ENCODE measurements around the gene GNAL. TPM values are rescaled to one million over a fixed set of nuclear protein-coding genes. Genes with fewer than 3 reads are reported as not detected.

The GNAL gene
- total RNA-seq, 1 experiment from 2014 or later, result 24.0 TPM

DNA sequence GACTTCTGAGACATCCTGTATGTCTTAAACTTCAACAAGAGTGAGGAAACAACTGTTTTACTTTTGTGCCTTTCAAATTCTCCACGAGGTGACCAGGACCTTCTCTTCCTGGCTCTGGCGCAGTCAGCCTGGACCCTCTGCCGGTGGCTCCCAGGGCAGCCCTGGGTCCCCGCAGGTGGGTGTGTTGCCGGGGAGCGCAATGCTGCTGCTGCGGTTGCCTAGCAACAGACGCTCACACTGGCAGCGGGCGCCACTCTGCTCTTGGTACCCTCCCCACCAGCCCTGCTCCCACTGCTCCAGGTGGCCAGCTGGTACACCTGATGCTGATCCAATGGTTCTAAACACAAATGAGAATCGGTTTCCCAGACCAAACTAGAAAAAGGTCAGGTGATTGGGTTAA lies 58.7 kb downstream of the GNAL start:
- Mint-ChIP-seq H3K27ac (no peak overlapping the region), H3K4me3 (no peak overlapping the region), H3K27me3 (ENCODE audit: low read depth) (peaks cover 23% of the 10 kb centered on the region), H3K9me3 (peaks cover 2 to 7% of the 10 kb centered on the region in 2 experiments; a peak in 3 of 5 replicates), H3K4me1 (peaks cover 24 to 28% of the 10 kb centered on the region in 2 experiments), H3K36me3 (ENCODE audit: insufficient read depth in 1 of 3, low read depth in 3 of 3) (peaks cover 0 to 3% (median 0%) of the 10 kb centered on the region in 3 experiments; a peak in 2 of 7 replicates)
- Histone ChIP-seq H3K27me3 (ENCODE audit: insufficient read depth, low read length) (no peaks in the 10 kb centered on the region; the same call in 1 of the 2 replicates), H3K18ac (ENCODE audit: insufficient read length, low read depth, low read length) (no peak overlapping the region), H3K23me2 (ENCODE audit: insufficient read length, low read depth, low read length, poor library complexity, severe bottlenecking) (peaks cover 10% of the 10 kb centered on the region), H2BK120ac (ENCODE audit: low read depth, low read length, poor library complexity, severe bottlenecking) (no peak overlapping the region), H3K14ac (ENCODE audit: insufficient read depth, low read length) (no peak overlapping the region), H3K56ac (ENCODE audit: insufficient read length, low read depth, low read length) (no peak overlapping the region), H2AFZ (ENCODE audit: low read length) (no peak overlapping the region), H3K4me2 (ENCODE audit: insufficient read depth, insufficient read length, low read length) (no peak overlapping the region), H4K91ac (ENCODE audit: insufficient read length, low read depth, low read length) (no peak overlapping the region), H3T11ph (ENCODE audit: low read length) (no peak overlapping the region), H4K5ac (ENCODE audit: insufficient read length, low read depth, low read length) (no peak overlapping the region), H2BK15ac (ENCODE audit: low read depth, low read length) (no peak overlapping the region), H2BK12ac (ENCODE audit: insufficient read length, low read depth, low read length) (no peak overlapping the region), H3K27ac (ENCODE audit: insufficient read length, low read depth, low read length) (no peak overlapping the region), H2BK20ac (ENCODE audit: low read depth, low read length, poor library complexity, severe bottlenecking) (no peak overlapping the region), H2BK5ac (ENCODE audit: insufficient read length, low read length) (no peak overlapping the region), H3K9ac (ENCODE audit: extremely low read depth, insufficient read length, low read length) (no peak overlapping the region), H3K9me3 (ENCODE audit: control insufficient read depth, low read depth, low read length) (no peaks in the 10 kb centered on the region), H2AK5ac (ENCODE audit: insufficient read length, low read length) (no peak overlapping the region), H4K8ac (replicated peaks; ENCODE audit: insufficient read length, low read depth, low read length) (no peak overlapping the region), H3K23ac (ENCODE audit: insufficient read length, low read depth, low read length) (no peak overlapping the region), H3K79me2 (ENCODE audit: insufficient read depth, low read length) (no peaks in the 10 kb centered on the region), H3K4me1 (ENCODE audit: insufficient read depth, low read length) (no peaks in the 10 kb centered on the region), H3K79me1 (ENCODE audit: insufficient read depth, low read depth, low read length, poor library complexity, severe bottlenecking) (no peaks in the 10 kb centered on the region), H3K4ac (ENCODE audit: low read depth, low read length) (no peak overlapping the region), H4K20me1 (ENCODE audit: control insufficient read depth, insufficient read depth, insufficient read length) (peaks cover 2% of the 10 kb centered on the region)
- TF ChIP-seq, protein P1, sequence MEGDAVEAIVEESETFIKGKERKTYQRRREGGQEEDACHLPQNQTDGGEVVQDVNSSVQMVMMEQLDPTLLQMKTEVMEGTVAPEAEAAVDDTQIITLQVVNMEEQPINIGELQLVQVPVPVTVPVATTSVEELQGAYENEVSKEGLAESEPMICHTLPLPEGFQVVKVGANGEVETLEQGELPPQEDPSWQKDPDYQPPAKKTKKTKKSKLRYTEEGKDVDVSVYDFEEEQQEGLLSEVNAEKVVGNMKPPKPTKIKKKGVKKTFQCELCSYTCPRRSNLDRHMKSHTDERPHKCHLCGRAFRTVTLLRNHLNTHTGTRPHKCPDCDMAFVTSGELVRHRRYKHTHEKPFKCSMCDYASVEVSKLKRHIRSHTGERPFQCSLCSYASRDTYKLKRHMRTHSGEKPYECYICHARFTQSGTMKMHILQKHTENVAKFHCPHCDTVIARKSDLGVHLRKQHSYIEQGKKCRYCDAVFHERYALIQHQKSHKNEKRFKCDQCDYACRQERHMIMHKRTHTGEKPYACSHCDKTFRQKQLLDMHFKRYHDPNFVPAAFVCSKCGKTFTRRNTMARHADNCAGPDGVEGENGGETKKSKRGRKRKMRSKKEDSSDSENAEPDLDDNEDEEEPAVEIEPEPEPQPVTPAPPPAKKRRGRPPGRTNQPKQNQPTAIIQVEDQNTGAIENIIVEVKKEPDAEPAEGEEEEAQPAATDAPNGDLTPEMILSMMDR (conservative IDR thresholded peaks at IDR 0.05), result no peak
- no CpG with 5 or more reads among the region's 11 CpGs for WGBS (ENCODE audit: extremely low coverage, insufficient read length, low lambda C conversion rate)
- DNase-seq, result peak; percentile 58
